ENCODE results near the gene TC2N.

Gene TC2N

GRCh38 chr14:91883753-91884152, 16.4 kb upstream of the TC2N start:
- Histone ChIP-seq H4K5ac (ENCODE audit: low read length) (no peak overlapping the region), H3K18ac (ENCODE audit: low read length) (no peak overlapping the region), H3K79me2 (ENCODE audit: control insufficient read depth, insufficient read depth, low read length) (no peaks in the 10 kb centered on the region), H3K36me3 (ENCODE audit: control insufficient read depth, insufficient read depth, low read length) (no peaks in the 10 kb centered on the region), H2BK15ac (replicated peaks; ENCODE audit: low read depth) (no peak overlapping the region), H3K27ac (ENCODE audit: low read depth, low read length) (no peak overlapping the region), H3K23ac (ENCODE audit: low read length) (no peak overlapping the region), H3K27me3 (ENCODE audit: insufficient read depth, low read length, poor library complexity) (no peaks in the 10 kb centered on the region), H3K4ac (ENCODE audit: low read depth, low read length) (no peak overlapping the region), H3K9ac (ENCODE audit: low read length) (no peak overlapping the region), H2BK5ac (ENCODE audit: low read length) (no peak overlapping the region), H2AK5ac (ENCODE audit: low read length) (no peak overlapping the region), H4K8ac (ENCODE audit: low read depth, low read length) (no peak overlapping the region), H3K56ac (ENCODE audit: low read length) (no peak overlapping the region), H3K4me3 (ENCODE audit: low read length) (no peak overlapping the region), H3K4me2 (ENCODE audit: low read length) (no peak overlapping the region), H3K4me1 (ENCODE audit: control insufficient read depth, low read depth, low read length) (peaks cover 12% of the 10 kb centered on the region), H2BK120ac (ENCODE audit: low read depth, low read length) (no peak overlapping the region), H3K79me1 (ENCODE audit: low read length) (no peaks in the 10 kb centered on the region)
- no peak for DNase-seq
- no CpG with 5 or more reads among the region's 9 CpGs for WGBS (ENCODE audit: extremely low coverage, insufficient coverage, low lambda C conversion rate)

- no peaks in the 10 kb centered on the region for H3K36me3 ChIP-seq (ENCODE audit: control insufficient read depth, insufficient read depth, low read length)
- no peak overlapping the region for H3K4me3 ChIP-seq (ENCODE audit: low read length)
- no peak overlapping the region for H3K23ac ChIP-seq (ENCODE audit: low read length)
- H3K4me2 ChIP-seq (ENCODE audit: low read length), result no peak overlapping the region
- no peak for DNase-seq
- no peaks in the 10 kb centered on the region for H3K79me1 ChIP-seq (ENCODE audit: low read length)
- no peak overlapping the region for H2BK15ac ChIP-seq (replicated peaks; ENCODE audit: low read depth)
- H3K18ac ChIP-seq (ENCODE audit: low read length), result no peak overlapping the region
- H3K27ac ChIP-seq (ENCODE audit: low read depth, low read length), result no peak overlapping the region
- no peaks in the 10 kb centered on the region for H3K27me3 ChIP-seq (ENCODE audit: insufficient read depth, low read length, poor library complexity)
- no peak overlapping the region for H4K5ac ChIP-seq (ENCODE audit: low read length)
- no peak overlapping the region for H3K56ac ChIP-seq (ENCODE audit: low read length)
- H2AK5ac ChIP-seq (ENCODE audit: low read length), result no peak overlapping the region
- H2BK120ac ChIP-seq (ENCODE audit: low read depth, low read length), result no peak overlapping the region
- H3K9ac ChIP-seq (ENCODE audit: low read length), result no peak overlapping the region
- peaks cover 12% of the 10 kb centered on the region for H3K4me1 ChIP-seq (ENCODE audit: control insufficient read depth, low read depth, low read length)
- no CpG with 5 or more reads among the region's 4 CpGs for WGBS (ENCODE audit: extremely low coverage, insufficient coverage, low lambda C conversion rate)
- H3K79me2 ChIP-seq (ENCODE audit: control insufficient read depth, insufficient read depth, low read length), result no peaks in the 10 kb centered on the region
- H4K8ac ChIP-seq (ENCODE audit: low read depth, low read length), result no peak overlapping the region
- H3K4ac ChIP-seq (ENCODE audit: low read depth, low read length), result no peak overlapping the region
- no peak overlapping the region for H2BK5ac ChIP-seq (ENCODE audit: low read length)
These were observed 15.4 kb upstream of the TC2N start for GRCh38 chr14:91882776-91883175.

- WGBS (ENCODE audit: extremely low coverage, insufficient coverage, low lambda C conversion rate), result no CpG with 5 or more reads among the region's 5 CpGs
- H3K27me3 ChIP-seq (ENCODE audit: insufficient read depth, low read length, poor library complexity), result no peaks in the 10 kb centered on the region
- H3K36me3 ChIP-seq (ENCODE audit: control insufficient read depth, insufficient read depth, low read length), result no peaks in the 10 kb centered on the region
- H3K9ac ChIP-seq (ENCODE audit: low read length), result no peak overlapping the region
- H3K79me1 ChIP-seq (ENCODE audit: low read length), result no peaks in the 10 kb centered on the region
- no peak overlapping the region for H3K23ac ChIP-seq (ENCODE audit: low read length)
- no peak for DNase-seq
- H3K79me2 ChIP-seq (ENCODE audit: control insufficient read depth, insufficient read depth, low read length), result no peaks in the 10 kb centered on the region
- no peak overlapping the region for H2BK15ac ChIP-seq (replicated peaks; ENCODE audit: low read depth)
- no peak overlapping the region for H2AK5ac ChIP-seq (ENCODE audit: low read length)
- no peak overlapping the region for H3K4me2 ChIP-seq (ENCODE audit: low read length)
- H3K56ac ChIP-seq (ENCODE audit: low read length), result no peak overlapping the region
- no peak overlapping the region for H2BK5ac ChIP-seq (ENCODE audit: low read length)
- H4K5ac ChIP-seq (ENCODE audit: low read length), result no peak overlapping the region
- no peak overlapping the region for H3K4ac ChIP-seq (ENCODE audit: low read depth, low read length)
- no peak overlapping the region for H3K18ac ChIP-seq (ENCODE audit: low read length)
- no peak overlapping the region for H4K8ac ChIP-seq (ENCODE audit: low read depth, low read length)
- H3K4me1 ChIP-seq (ENCODE audit: control insufficient read depth, low read depth, low read length), result peaks cover 12% of the 10 kb centered on the region
- H3K4me3 ChIP-seq (ENCODE audit: low read length), result no peak overlapping the region
- no peak overlapping the region for H2BK120ac ChIP-seq (ENCODE audit: low read depth, low read length)
- H3K27ac ChIP-seq (ENCODE audit: low read depth, low read length), result no peak overlapping the region
These were observed 15.0 kb upstream of the TC2N start for GRCh38 chr14:91882369-91882768.

- Histone ChIP-seq H3K4me2 (ENCODE audit: low read length) (no peak overlapping the region), H2AK5ac (ENCODE audit: low read length) (no peak overlapping the region), H4K5ac (ENCODE audit: low read length) (no peak overlapping the region), H3K9ac (ENCODE audit: low read length) (no peak overlapping the region), H3K18ac (ENCODE audit: low read length) (no peak overlapping the region), H3K4me3 (ENCODE audit: low read length) (no peak overlapping the region), H3K23ac (ENCODE audit: low read length) (no peak overlapping the region), H3K79me2 (ENCODE audit: control insufficient read depth, insufficient read depth, low read length) (no peaks in the 10 kb centered on the region), H3K36me3 (ENCODE audit: control insufficient read depth, insufficient read depth, low read length) (no peaks in the 10 kb centered on the region), H2BK15ac (replicated peaks; ENCODE audit: low read depth) (no peak overlapping the region), H3K27ac (ENCODE audit: low read depth, low read length) (no peak overlapping the region), H3K56ac (ENCODE audit: low read length) (peak overlapping the region; percentile 38), H3K4me1 (ENCODE audit: control insufficient read depth, low read depth, low read length) (peaks cover 3% of the 10 kb centered on the region), H4K8ac (ENCODE audit: low read depth, low read length) (no peak overlapping the region), H3K27me3 (ENCODE audit: insufficient read depth, low read length, poor library complexity) (no peaks in the 10 kb centered on the region), H2BK5ac (ENCODE audit: low read length) (no peak overlapping the region), H3K4ac (ENCODE audit: low read depth, low read length) (no peak overlapping the region), H3K79me1 (ENCODE audit: low read length) (no peaks in the 10 kb centered on the region), H2BK120ac (ENCODE audit: low read depth, low read length) (no peak overlapping the region)
- DNase-seq, result no peak
- no CpG with 5 or more reads among the region's 6 CpGs for WGBS (ENCODE audit: extremely low coverage, insufficient coverage, low lambda C conversion rate)
These were observed 11.9 kb upstream of the TC2N start for GRCh38 chr14:91879196-91879595.

GRCh38 chr14:91878274-91878673, 10.9 kb upstream of the TC2N start:
- no CpG with 5 or more reads among the region's 5 CpGs for WGBS (ENCODE audit: extremely low coverage, insufficient coverage, low lambda C conversion rate)
- no peaks in the 10 kb centered on the region for H3K79me2 ChIP-seq (ENCODE audit: control insufficient read depth, insufficient read depth, low read length)
- no peak overlapping the region for H3K18ac ChIP-seq (ENCODE audit: low read length)
- H3K4me1 ChIP-seq (ENCODE audit: control insufficient read depth, low read depth, low read length), result no peaks in the 10 kb centered on the region
- no peaks in the 10 kb centered on the region for H3K36me3 ChIP-seq (ENCODE audit: control insufficient read depth, insufficient read depth, low read length)
- H3K79me1 ChIP-seq (ENCODE audit: low read length), result no peaks in the 10 kb centered on the region
- H2BK5ac ChIP-seq (ENCODE audit: low read length), result no peak overlapping the region
- no peak overlapping the region for H3K4me2 ChIP-seq (ENCODE audit: low read length)
- H4K5ac ChIP-seq (ENCODE audit: low read length), result no peak overlapping the region
- no peak overlapping the region for H3K27ac ChIP-seq (ENCODE audit: low read depth, low read length)
- no peak overlapping the region for H3K4ac ChIP-seq (ENCODE audit: low read depth, low read length)
- H3K9ac ChIP-seq (ENCODE audit: low read length), result no peak overlapping the region
- no peak overlapping the region for H3K4me3 ChIP-seq (ENCODE audit: low read length)
- H2BK120ac ChIP-seq (ENCODE audit: low read depth, low read length), result no peak overlapping the region
- no peak for DNase-seq
- no peak overlapping the region for H2AK5ac ChIP-seq (ENCODE audit: low read length)
- H3K27me3 ChIP-seq (ENCODE audit: insufficient read depth, low read length, poor library complexity), result no peaks in the 10 kb centered on the region
- no peak overlapping the region for H3K23ac ChIP-seq (ENCODE audit: low read length)
- no peak overlapping the region for H4K8ac ChIP-seq (ENCODE audit: low read depth, low read length)
- no peak overlapping the region for H2BK15ac ChIP-seq (replicated peaks; ENCODE audit: low read depth)
- H3K56ac ChIP-seq (ENCODE audit: low read length), result no peak overlapping the region

- no peak overlapping the region for H4K8ac ChIP-seq (ENCODE audit: low read depth, low read length)
These were observed 10.1 kb upstream of the TC2N start for GRCh38 chr14:91877376-91877915.

More at GRCh38 chr14:91877376-91877915, 10.1 kb upstream of the TC2N start:
- Histone ChIP-seq H2AK5ac (ENCODE audit: low read length) (no peak overlapping the region), H3K4me3 (ENCODE audit: low read length) (no peak overlapping the region), H3K23ac (ENCODE audit: low read length) (no peak overlapping the region), H3K56ac (ENCODE audit: low read length) (no peak overlapping the region), H3K27ac (ENCODE audit: low read depth, low read length) (no peak overlapping the region), H2BK5ac (ENCODE audit: low read length) (no peak overlapping the region), H2BK120ac (ENCODE audit: low read depth, low read length) (no peak overlapping the region), H3K79me1 (ENCODE audit: low read length) (no peaks in the 10 kb centered on the region), H3K27me3 (ENCODE audit: insufficient read depth, low read length, poor library complexity) (no peaks in the 10 kb centered on the region), H3K79me2 (ENCODE audit: control insufficient read depth, insufficient read depth, low read length) (no peaks in the 10 kb centered on the region), H3K4ac (ENCODE audit: low read depth, low read length) (no peak overlapping the region), H3K4me1 (ENCODE audit: control insufficient read depth, low read depth, low read length) (no peaks in the 10 kb centered on the region), H2BK15ac (replicated peaks; ENCODE audit: low read depth) (no peak overlapping the region), H3K36me3 (ENCODE audit: control insufficient read depth, insufficient read depth, low read length) (no peaks in the 10 kb centered on the region), H3K18ac (ENCODE audit: low read length) (no peak overlapping the region), H4K5ac (ENCODE audit: low read length) (no peak overlapping the region), H3K4me2 (ENCODE audit: low read length) (no peak overlapping the region), H3K9ac (ENCODE audit: low read length) (no peak overlapping the region)
- no peak for DNase-seq
- WGBS (ENCODE audit: extremely low coverage, insufficient coverage, low lambda C conversion rate), result no CpG with 5 or more reads among the region's 13 CpGs
